Measurements from ENCODE around the gene SLC6A13.

DNA sequence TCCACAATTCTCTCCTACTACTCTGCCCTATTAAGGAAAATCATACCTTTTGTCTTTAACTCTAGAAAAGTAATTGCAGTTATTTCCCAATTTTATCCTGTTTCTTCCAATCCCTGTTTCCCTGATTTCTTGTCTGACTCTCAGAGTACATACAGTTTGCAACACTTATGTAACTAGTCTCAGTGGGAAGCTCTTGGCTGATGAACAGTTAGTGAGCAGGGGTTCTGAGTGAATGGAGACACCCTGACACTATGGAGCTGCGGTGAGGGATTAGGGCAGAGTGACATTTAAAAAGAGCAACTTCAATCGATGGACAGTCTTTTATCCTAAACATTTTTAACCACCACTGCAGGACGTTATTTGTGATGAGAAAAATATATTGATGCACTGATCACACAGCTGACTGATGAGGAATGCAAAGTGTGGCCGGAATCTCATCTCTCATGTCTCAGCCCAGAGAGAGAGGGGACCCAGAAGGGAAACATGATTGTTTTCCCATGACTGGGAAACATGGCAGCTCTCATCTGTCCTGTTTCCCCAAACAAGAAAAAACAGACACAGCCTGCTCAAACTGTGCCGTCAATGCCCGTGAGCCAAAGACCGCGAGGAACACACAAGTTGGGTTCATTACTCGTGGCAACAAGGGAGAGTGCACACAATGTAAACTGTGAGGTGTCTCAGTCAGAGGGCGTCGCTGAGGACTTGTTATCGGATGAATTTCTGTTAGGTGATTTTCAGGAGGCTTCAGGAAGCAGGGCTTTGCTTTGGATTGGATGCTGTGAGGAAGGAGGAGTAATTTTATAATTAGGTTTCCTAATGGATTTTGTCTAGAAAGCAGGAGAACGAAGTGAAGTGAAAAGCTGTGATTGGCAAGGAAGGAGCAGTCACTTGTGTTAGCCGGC, 5.2 kb upstream of the SLC6A13 start:
- TF ChIP-seq CTCF (IDR thresholded peaks at IDR 0.05 in 4 of 5, conservative IDR thresholded peaks at IDR 0.05 in 1 of 5) (no peak), POLR2A (IDR thresholded peaks at IDR 0.05) (no peak)
